NCI-H510A treated with DMSO at 0.1 percent for 48 hours (cell line): Measurements from ENCODE around the gene MYT1.
"Not testable (repeated sequence)": the region's sequence is repeated elsewhere in the genome, so short reads cannot be mapped to it uniquely, and the experiment has no call there.

Experiments
- DNase-seq: peaks from one replicate; lab custom pipeline; 2025; lab: John Stamatoyannopoulos, UW

The MYT1 gene

GRCh38 chr20:64164123-64164836 lies at the start of gene MYT1:
MYT1 (plus strand) TSS chr20:64164452; CDS start chr20:64198862, 34,410 bp downstream.
- peak; percentile 83 for DNase-seq

- DNase-seq: no peak
Measured at GRCh38 chr20:64115171-64115911, 48.9 kb upstream of the MYT1 start.

- no peak for DNase-seq
Measured at GRCh38 chr20:64116016-64116415, 48.2 kb upstream of the MYT1 start.

DNA sequence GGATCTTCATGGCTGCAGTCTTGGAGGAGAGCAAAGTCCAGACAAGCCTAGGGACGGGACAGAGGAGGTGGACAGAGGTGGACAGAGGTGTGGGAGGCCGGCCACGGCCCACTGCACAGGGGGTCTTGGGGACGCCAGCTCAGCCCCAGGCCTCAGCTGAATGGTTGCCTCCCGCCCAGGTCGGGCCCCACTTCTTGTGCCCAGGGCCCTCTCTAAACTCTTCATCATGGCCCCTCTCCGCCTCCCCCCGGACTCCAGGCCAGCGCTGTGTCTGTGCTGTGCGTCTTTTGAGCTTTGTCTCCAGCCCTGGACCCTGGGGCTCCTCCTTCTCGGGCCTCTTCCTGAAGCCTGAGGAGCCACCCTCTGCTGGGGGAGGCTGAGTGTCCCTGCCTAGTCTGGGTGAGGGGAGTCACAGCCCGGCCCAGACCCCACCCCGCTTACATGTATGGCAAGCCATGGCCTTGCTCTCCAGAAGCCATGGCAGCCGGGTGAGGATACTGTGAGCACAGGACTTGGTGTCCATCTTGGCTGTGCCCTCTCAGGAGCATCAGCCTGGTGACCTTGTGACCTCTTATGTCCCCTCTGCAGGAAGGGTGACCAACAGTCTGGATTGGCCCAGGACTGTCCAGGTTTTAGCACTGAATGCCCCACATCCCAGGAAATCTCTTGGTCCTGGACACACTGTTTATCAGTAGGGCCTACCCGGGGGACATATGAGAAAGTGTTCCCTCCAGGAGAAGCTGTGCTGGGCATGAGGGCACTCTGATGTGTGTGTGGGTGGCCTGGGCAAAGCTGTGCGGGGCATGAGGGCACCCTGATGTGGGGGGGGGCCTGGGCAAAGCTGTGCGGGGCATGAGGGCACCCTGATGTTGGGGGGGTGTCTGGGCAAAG lies 47.5 kb upstream of the MYT1 start:
- no peak for DNase-seq

DNA sequence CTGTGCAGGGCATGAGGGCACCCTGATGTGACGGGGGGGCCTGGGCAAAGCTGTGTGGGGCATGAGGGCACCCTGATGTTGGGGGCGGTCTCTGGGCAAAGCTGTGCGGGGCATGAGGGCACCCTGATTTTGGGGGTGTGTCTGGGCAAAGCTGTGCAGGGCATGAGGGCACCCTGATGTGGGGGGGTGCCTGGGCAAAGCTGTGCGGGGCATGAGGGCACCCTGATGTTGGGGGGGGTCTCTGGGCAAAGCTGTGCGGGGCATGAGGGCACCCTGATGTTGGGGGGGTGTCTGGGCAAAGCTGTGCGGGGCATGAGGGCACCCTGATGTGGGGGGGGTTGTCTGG lies 46.8 kb upstream of the MYT1 start:
- not testable (repeated sequence) for DNase-seq

DNA sequence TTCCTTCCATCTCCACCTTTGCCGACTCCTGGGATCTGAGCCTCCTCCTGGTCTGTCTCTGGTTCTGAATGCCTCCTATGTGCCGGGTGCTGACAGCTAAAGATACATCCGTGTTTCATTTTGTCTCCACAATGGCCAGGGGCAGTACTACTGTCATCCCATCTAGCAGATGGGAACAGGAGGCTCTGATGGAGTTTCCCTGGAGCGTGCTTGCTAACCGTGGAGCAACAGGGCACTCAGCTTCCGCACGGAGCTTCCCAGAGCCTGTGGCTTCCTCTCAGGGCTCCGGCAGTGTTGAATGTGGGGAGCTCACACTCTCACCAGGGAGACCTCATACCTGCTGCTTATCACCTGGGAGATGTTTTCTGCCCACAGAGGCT lies 45.0 kb upstream of the MYT1 start:
- DNase-seq: no peak

GRCh38 chr20:64119681-64120341 lies 44.4 kb upstream of the MYT1 start:
- no peak for DNase-seq

DNA sequence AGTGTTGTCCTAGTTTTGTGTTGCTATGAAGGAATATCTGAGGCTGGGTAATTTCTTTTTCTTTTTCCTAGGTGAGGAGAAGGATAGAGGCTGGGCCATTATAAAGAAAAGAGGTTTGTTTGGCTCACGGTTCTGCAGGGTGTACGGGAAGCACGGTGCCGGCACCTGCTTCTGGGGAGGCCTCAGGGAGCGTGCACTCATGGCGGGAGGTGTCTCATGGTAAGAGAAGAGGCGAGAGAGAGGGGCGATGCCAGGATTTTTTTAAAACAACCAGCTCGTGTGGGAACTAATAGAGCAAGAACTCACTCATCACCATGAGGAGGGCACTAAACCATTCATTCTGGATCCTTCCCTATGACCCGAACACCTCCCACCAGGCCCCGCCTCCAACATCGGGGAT lies 42.7 kb upstream of the MYT1 start:
- DNase-seq: no peak

DNA sequence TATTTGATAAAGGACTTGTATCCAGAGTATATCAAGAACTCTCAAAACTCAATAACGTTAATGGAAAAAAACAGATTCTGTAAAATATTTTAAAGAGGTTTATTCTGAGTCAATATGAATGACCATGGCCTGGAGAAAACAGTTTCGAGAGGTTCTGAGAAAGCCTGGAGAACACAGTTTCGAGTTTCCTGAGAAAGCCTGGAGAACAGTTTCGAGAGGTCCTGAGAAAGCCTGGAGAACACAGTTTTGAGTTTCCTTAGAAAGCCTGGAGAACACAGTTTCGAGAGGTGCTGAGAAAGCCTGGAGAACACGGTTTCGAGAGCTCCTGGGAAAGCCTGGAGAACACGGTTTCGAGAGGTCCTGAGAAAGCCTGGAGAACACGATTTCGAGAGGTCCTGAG lies 41.3 kb upstream of the MYT1 start:
- DNase-seq: not testable (repeated sequence)

DNA sequence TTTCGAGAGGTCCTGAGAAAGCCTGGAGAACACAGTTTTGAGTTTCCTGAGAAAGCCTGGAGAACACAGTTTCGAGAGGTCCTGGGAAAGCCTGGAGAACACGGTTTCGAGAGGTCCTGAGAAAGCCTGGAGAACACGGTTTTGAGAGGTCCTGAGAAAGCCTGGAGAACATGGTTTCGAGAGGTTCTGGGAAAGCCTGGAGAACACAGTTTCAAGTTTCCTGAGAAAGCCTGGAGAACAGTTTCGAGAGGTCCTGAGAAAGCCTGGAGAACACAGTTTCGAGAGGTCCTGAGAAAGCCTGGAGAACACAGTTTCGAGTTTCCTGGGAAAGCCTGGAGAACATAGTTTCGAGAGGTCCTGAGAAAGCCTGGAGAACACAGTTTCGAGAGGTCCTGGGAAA lies 40.7 kb upstream of the MYT1 start:
- not testable (repeated sequence) for DNase-seq

GRCh38 chr20:64129146-64129782 lies 35.0 kb upstream of the MYT1 start:
- DNase-seq: no peak

GRCh38 chr20:64130271-64130670 lies 34.0 kb upstream of the MYT1 start:
- no peak for DNase-seq

- DNase-seq: no peak
Measured at GRCh38 chr20:64130876-64131275, 33.4 kb upstream of the MYT1 start.

GRCh38 chr20:64131406-64131805 lies 32.8 kb upstream of the MYT1 start:
- DNase-seq: no peak

GRCh38 chr20:64133951-64134407 lies 30.3 kb upstream of the MYT1 start:
- no peak for DNase-seq

- DNase-seq: not testable (repeated sequence)
Measured at GRCh38 chr20:64134744-64135143, 29.5 kb upstream of the MYT1 start.

- DNase-seq: no peak
Measured at GRCh38 chr20:64136004-64136710, 28.1 kb upstream of the MYT1 start.

- no peak for DNase-seq
Measured at GRCh38 chr20:64137598-64138031, 26.6 kb upstream of the MYT1 start.

- DNase-seq: no peak
Measured at GRCh38 chr20:64138276-64138815, 25.9 kb upstream of the MYT1 start.
